Activated CD8-positive, alpha-beta T cell treated with anti-CD3 and anti-CD28 coated beads for 36 hours (primary cell): Measurements from ENCODE around the gene DPF3. TPM values are rescaled to one million over a fixed set of nuclear protein-coding genes. Genes with fewer than 3 reads are reported as not detected.

Experiments used
- ATAC-seq: fragments of 200-7000 bp; cut with Tn5 transposase; one replicate; pipeline ENCODE4 v1.10.0; 2021; ENCODE audit warnings: mild to moderate bottlenecking, moderate library complexity
- CTCF ChIA-PET: fragments of 350-600 bp; sonication (Branson Sonifier 250); formaldehyde crosslinking; loops from one replicate; lab custom pipeline; 2021; ENCODE audit warnings: antibody characterized with exemption; lab: Charles Lee
- POLR2A ChIA-PET: fragments of 350-600 bp; sonication (Branson Sonifier 250); formaldehyde crosslinking; loops from one replicate; lab custom pipeline; 2021; ENCODE audit warnings: antibody characterized with exemption; lab: Charles Lee
- DNase-seq: peaks from one replicate; pipeline ENCODE4 v3.0.0-alpha.2; 2020
- H3K27ac Mint-ChIP-seq: one replicate; pipeline ENCODE4 v1.8.0; 2021; ENCODE audit warnings: mild to moderate bottlenecking, mixed read lengths
- H3K27me3 Mint-ChIP-seq: one replicate; pipeline ENCODE4 v1.8.0; 2021; ENCODE audit warnings: mixed read lengths
- H3K36me3 Mint-ChIP-seq: one replicate; pipeline ENCODE4 v1.8.0; 2021; ENCODE audit warnings: low read depth, mixed read lengths
- H3K4me1 Mint-ChIP-seq: one replicate; pipeline ENCODE4 v1.8.0; 2021; ENCODE audit warnings: low read depth, mixed read lengths
- H3K4me3 Mint-ChIP-seq: one replicate; pipeline ENCODE4 v1.8.0; 2021; ENCODE audit warnings: mild to moderate bottlenecking, moderate library complexity, mixed read lengths
- H3K9me3 Mint-ChIP-seq: one replicate; pipeline ENCODE4 v1.8.0; 2021; ENCODE audit warnings: mixed read lengths
- intact Hi-C: fragments of 100-400 bp; cut with micrococcal nuclease; formaldehyde crosslinking; loops from one replicate; pipeline ENCODE4 v1.10.0; 2022
- total RNA-seq, 2 experiments: library from RNA; stranded (reverse); gene quantifications; one replicate each; pipeline ENCODE4 v1.2.3, GENCODE V29; 2021
- TF ChIP-seq, protein P1 (sequence below): fragments of 200-600 bp; IDR thresholded peaks from one replicate; pipeline ENCODE4 v1.8.0; 2022; ENCODE audit warnings: antibody characterized with exemption, mild to moderate bottlenecking

The DPF3 gene
- total RNA-seq, 2 experiments from 2014 or later = 0.13 to 0.54 TPM

DNA sequence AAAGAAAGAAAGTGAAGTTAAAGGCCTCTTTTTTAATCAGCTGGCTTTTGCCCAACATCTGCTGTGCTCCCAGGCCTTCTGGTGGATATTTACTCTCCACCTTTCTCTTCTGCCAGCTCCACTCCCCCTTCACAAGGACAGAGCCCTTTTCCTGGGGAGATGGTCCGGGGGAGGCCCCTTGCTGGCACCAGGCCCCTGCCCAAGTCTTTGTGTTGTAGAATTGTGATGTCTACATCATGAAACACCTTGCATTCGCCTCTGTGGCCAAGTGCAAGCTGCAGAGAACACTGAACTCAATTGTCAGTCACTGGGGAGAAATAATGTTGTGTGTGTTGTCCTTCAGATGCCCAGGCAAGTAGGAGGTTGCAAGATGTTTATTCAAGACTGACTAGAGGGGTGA is 150.3 kb downstream of the DPF3 start:
- ATAC-seq = no peak
- ChIA-PET POLR2A (no interaction called here), CTCF (no interaction called here)
- Mint-ChIP-seq H3K9me3 (peaks cover 7% of the 10 kb centered on the region), H3K4me1 (no peaks in the 10 kb centered on the region), H3K27me3 (no peaks in the 10 kb centered on the region), H3K36me3 (no peaks in the 10 kb centered on the region), H3K27ac (no peak overlapping the region), H3K4me3 (no peak overlapping the region)
- TF ChIP-seq, protein P1, sequence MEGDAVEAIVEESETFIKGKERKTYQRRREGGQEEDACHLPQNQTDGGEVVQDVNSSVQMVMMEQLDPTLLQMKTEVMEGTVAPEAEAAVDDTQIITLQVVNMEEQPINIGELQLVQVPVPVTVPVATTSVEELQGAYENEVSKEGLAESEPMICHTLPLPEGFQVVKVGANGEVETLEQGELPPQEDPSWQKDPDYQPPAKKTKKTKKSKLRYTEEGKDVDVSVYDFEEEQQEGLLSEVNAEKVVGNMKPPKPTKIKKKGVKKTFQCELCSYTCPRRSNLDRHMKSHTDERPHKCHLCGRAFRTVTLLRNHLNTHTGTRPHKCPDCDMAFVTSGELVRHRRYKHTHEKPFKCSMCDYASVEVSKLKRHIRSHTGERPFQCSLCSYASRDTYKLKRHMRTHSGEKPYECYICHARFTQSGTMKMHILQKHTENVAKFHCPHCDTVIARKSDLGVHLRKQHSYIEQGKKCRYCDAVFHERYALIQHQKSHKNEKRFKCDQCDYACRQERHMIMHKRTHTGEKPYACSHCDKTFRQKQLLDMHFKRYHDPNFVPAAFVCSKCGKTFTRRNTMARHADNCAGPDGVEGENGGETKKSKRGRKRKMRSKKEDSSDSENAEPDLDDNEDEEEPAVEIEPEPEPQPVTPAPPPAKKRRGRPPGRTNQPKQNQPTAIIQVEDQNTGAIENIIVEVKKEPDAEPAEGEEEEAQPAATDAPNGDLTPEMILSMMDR = no peak
- intact Hi-C loops = no loop called here
- no peak for DNase-seq

DNA sequence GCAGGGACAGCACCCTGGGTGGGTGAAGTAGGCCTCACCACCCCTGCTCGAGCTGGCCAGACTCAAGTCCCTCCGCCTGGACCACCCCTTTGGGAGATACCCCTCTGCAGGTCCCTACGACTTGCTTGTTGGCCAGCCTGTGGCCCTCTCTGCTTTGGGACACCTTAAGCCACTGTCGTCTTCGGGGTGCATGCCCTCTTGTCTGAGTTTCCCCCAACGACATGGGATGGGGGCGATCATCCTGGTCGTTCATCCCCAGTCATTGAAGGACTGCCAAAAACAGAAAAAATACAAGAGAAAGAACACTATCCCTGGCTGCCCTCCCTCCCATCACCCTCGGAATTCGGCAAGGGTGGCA is 151.1 kb downstream of the DPF3 start:
- TF ChIP-seq, protein P1 = no peak
- POLR2A ChIA-PET = no interaction called here

DNA sequence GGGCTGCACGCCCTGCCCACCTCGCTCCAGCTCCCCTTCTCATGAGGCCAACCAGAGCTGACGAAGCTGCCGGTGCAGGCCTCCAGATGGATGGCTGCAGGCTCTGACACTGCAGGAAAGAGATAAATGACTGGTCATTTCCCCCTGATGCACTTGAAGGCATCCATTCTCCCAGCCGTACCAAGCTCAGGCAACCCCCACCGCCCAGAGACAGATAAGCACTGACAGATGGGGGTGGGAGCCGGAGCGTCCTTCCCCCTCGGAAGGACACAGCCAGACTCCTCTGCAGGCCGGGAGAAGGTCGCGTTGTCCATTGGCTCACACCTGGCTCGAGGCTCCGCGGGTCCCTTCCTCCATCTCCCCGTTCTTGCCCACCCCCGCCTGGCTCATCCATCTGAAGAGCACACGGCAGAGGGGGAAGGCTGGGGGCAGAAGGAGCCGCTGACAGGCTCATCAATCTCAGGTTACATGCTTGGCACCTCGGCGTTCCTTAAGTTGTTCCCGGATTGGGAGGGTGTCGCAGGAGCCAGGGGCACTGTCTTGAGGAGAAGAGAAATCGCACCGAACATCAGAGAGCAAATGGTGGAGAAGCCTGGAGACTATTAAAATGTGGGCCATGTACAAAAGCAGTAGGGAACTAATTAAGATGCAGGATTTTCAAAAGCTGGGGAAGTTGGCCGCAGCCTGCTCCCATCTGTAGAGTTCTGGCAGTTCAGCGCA is 151.6 kb downstream of the DPF3 start:
- TF ChIP-seq, protein P1 = no peak
- no peak overlapping the region for H3K4me3 Mint-ChIP-seq
- H3K36me3 Mint-ChIP-seq = no peaks in the 10 kb centered on the region
- intact Hi-C loops = no loop called here
- POLR2A ChIA-PET = no interaction called here
- DNase-seq (no peak), ATAC-seq (no peak)
- no peaks in the 10 kb centered on the region for H3K9me3 Mint-ChIP-seq
- H3K4me1 Mint-ChIP-seq = no peaks in the 10 kb centered on the region
- CTCF ChIA-PET = no interaction called here
- H3K27ac Mint-ChIP-seq = no peak overlapping the region
- no peaks in the 10 kb centered on the region for H3K27me3 Mint-ChIP-seq

More for the DNA sequence above, 151.1 kb downstream of the DPF3 start:
- ATAC-seq = no peak
- DNase-seq = no peak
- CTCF ChIA-PET = no interaction called here
- Mint-ChIP-seq H3K36me3 (no peaks in the 10 kb centered on the region), H3K27ac (no peak overlapping the region), H3K4me1 (no peaks in the 10 kb centered on the region), H3K9me3 (peaks cover 2% of the 10 kb centered on the region), H3K27me3 (no peaks in the 10 kb centered on the region), H3K4me3 (no peak overlapping the region)
- intact Hi-C loops = no loop called here

DNA sequence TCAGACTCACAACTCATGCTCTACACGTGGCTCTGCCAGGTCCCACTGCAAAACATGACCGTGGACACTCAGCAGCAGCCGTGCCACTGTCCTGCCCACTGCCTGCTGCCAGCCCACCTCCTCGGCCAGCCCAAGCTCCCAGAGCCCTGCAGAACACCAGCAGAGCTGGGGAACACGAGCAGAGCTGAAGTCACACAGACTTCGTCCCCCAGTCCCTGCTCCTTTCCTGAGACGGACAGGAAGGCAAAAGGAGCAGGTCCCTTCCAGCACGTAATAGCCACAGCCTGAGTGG is 152.1 kb downstream of the DPF3 start:
- Mint-ChIP-seq H3K4me3 (no peak overlapping the region), H3K36me3 (no peaks in the 10 kb centered on the region), H3K27me3 (no peaks in the 10 kb centered on the region), H3K27ac (no peak overlapping the region), H3K9me3 (no peaks in the 10 kb centered on the region), H3K4me1 (no peaks in the 10 kb centered on the region)
- ATAC-seq = no peak
- TF ChIP-seq, protein P1 = no peak
- ChIA-PET CTCF (no interaction called here), POLR2A (interaction anchor here (0.6 kb wide), 1 partner anchor 290 kb away, joined by 3 read pairs; no protein-coding TSS in a partner anchor)
- DNase-seq = no peak
- intact Hi-C loops = no loop called here

DNA sequence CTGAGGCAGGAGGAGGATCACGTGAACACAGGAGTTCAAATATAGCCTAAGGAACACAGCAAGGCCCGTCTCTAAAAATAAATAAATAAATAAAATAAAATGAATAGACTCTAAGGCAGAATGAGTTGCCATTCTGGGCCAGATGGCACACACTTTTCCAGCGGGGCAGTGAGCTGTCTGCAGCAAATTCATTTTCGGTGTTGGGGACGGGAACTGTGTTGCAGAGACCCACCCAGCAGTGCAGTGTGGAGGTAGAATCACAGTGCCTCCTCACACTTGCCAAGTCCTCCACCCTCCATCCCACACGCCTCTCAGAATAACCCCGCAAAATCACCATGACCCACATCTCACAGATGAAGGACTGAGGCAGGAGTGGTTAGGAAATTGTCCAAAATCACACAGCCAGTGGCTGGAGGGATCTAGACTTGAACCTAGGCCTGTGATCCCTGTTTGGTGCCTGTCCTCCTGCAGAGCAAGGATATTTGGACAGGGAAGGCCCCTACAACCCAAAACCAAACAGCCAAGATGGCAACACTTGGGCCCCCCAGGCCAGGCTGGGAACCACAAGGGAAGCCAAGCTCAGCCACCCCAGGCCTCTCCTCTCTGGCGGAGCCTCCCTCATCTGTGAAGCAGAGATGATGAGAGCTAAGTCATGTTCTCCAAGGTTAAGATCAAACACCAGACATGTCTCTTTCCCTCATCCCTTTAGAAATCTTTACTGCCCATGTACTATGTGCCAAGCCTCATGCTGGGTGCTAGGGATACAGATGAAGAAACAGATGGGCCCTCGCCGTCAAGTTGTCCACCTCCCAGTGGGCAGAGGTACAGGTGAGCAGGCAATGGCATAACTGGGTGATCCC is 152.7 kb downstream of the DPF3 start:
- intact Hi-C loops = no loop called here
- no peak for DNase-seq
- ChIA-PET POLR2A (interaction anchor here (0.6 kb wide), 1 partner anchor 290 kb away, joined by 3 read pairs; no protein-coding TSS in a partner anchor), CTCF (no interaction called here)
- Mint-ChIP-seq H3K4me1 (no peaks in the 10 kb centered on the region), H3K27ac (no peak overlapping the region), H3K27me3 (no peaks in the 10 kb centered on the region), H3K4me3 (no peak overlapping the region), H3K36me3 (no peaks in the 10 kb centered on the region), H3K9me3 (no peaks in the 10 kb centered on the region)
- TF ChIP-seq, protein P1 = no peak
- no peak for ATAC-seq
